GM12874 (cell line): ENCODE data around the gene ASIC3.

Source experiments
- TF ChIP-seq, protein P1 (sequence below): IDR thresholded peaks from 2 replicates; pipeline ENCODE4 v1.5.1; 2011; ENCODE audit warnings: low read depth, mild to moderate bottlenecking, control low read depth, low read length, moderate library complexity; ENCODE audit not compliant: insufficient read depth

ASIC3 gene

DNA sequence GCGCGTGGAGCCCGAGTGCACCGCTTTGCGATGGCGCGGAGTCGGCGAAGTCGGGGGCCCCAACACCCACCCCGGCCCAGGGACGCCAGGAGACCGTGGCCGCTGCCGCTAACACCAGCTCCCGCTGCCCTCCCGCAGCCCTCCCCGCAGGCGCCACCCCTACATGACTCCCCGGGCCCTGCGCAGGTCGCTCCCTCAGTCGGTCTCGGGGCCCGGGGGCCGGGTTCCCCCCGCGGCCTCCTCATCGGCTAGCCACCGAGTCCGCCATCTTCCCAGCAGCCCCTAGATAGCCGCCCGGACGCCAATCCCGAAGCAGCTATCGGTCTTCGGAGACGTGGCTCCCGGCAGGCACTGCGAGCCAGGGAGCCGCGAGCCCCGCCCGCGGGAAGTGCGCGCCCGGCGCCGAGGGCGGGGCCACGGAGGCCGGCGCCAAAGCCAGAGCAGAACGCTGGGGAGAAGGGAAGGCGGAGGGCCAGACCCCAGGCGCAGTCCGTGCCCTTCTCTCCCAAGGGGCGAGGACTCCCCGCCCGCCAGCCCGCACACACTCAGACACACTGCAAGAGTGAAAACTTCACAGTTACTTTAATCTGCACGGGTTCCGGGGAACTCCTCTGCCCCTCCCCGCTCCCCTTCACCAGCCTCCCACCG lies 32.3 kb downstream of the ASIC3 start, which contains the start of gene FASTK:
Gene FASTK, minus strand, starts transcription at position 288 of the 648 bp plus-strand sequence. Its CDS starts 43 bp downstream, at position 245.
- TF ChIP-seq, protein P1, sequence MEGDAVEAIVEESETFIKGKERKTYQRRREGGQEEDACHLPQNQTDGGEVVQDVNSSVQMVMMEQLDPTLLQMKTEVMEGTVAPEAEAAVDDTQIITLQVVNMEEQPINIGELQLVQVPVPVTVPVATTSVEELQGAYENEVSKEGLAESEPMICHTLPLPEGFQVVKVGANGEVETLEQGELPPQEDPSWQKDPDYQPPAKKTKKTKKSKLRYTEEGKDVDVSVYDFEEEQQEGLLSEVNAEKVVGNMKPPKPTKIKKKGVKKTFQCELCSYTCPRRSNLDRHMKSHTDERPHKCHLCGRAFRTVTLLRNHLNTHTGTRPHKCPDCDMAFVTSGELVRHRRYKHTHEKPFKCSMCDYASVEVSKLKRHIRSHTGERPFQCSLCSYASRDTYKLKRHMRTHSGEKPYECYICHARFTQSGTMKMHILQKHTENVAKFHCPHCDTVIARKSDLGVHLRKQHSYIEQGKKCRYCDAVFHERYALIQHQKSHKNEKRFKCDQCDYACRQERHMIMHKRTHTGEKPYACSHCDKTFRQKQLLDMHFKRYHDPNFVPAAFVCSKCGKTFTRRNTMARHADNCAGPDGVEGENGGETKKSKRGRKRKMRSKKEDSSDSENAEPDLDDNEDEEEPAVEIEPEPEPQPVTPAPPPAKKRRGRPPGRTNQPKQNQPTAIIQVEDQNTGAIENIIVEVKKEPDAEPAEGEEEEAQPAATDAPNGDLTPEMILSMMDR: no peak

DNA sequence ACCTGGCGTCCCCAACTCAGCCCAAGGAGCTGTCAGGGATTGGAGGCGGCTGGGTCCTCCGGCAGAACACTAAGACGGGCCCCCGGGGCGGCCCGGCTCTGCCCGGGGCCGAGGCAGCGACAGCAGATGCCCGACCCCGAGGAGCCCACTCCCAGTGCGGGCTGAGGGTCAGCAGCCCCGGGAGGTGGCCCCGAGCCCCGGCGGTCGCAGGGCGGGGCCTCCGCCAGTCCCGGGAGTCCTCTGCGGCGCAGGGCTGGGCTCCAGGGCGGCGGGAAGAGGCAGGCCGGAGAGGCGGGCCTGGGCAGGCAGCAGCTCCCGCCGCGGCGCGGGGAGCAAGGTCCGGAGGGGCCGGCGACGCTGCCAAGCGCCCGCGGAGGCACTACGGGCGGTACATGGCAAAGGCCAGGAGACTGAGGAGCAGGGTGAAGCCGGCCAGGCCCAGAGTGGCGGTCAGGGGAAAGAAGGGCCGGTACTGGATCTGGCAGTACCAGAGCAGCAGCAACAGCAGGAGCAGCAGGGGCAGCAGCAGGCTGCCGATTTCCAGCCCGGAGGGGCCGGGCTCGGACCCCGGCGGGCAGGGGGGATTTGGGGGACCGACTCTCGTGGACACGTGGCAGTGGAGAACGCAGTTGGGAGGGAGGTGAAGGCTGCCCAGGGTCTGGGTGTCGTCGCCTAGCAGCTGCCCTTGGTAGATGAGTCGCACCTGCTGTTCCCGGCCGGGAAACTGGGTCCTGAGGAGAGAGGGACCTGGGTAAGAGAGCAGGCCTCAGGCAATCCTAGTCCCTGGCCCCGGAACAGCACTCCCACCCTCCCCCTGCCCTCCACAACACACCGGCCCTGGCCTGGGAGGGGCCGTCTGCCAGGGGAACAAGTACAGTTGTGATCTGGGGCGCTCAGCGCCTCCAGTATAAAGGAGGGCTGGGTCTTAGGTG lies 33.1 kb downstream of the ASIC3 start:
- TF ChIP-seq, protein P1: no peak

DNA sequence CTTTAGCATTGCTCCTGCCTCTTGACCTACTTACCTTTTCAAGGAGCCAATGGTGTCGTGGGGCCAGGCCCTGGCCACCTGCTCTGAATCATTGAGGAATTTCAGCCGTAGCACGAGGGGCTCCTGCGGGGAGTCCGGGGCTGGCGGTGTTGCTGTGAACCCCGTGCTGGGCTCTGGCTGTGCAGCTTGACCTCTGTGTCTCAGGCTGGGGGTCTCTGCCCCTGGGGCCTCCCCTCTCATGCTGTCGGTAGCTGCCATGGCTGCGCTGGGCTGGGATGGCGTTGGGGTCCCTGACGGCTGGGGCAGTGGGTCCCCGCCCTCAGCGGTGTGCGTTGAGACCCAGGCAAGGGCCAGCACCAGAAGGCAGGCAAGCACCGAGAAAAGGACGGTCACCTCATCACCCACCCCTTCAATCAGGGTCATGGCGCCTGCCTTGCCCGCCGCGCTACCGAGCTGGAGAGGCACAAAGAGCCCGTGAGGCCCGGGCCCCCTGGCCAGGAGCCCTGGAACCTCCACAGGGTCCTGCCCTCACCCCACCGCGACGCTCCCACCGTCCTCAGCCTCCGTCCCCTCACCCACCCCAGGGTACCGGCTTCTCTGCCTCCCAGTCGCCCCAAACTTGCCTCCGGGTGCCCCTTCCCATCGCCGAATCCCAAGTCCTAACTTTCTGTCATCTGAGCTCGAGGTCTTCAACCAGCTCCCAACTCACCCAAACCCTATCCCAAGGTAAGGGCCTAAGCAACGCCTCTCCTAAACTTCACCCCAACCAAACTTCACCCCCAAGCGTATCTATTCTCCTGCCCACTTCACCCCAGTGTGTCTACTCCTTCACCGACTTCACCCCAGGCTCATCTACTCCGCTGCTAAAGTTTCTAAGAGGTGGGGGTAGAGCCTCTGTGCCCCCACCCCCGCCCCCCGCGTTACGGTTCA lies 34.1 kb downstream of the ASIC3 start:
- TF ChIP-seq, protein P1: no peak

DNA sequence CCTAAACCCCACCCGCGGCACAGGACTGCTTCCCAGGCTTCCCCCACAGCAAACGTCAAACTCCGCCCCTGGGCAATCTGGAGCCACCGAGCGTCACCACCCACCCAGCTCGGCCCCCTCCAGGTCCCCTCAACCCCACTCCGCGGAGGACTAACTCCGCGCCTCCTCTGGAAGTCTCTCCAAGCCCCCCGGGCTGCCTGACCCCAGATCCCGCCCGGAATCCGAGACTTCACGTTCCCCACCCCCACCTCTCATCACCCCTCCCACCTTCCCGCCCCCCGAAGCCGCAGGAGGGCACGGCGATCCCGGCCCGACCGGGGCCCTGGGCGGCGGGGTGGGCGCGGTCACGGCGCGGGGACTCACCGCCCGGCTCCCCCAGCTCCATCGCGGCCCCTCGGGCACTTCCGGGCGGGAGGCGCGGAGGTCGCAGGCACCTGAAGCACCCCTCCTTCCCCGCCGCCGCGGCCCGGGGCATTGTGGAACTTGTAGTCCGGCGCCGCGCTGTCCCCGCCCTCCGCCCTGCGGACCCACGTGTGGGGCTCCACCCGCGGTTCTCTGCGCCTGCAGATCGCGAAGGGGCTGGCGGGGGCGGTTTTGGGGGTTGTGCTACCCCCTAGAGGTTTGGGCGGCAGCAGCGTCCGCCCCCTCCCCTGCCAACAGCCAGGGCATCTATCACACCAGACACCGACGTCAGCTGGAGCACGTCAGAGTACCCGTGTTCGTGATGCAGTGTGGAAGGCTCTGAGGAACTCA lies 34.9 kb downstream of the ASIC3 start, which contains the start of gene TMUB1:
Gene TMUB1, minus strand, starts transcription at position 423 of the 753 bp plus-strand sequence. CDS start 930 bp downstream, outside the sequence.
- TF ChIP-seq, protein P1: no peak

DNA sequence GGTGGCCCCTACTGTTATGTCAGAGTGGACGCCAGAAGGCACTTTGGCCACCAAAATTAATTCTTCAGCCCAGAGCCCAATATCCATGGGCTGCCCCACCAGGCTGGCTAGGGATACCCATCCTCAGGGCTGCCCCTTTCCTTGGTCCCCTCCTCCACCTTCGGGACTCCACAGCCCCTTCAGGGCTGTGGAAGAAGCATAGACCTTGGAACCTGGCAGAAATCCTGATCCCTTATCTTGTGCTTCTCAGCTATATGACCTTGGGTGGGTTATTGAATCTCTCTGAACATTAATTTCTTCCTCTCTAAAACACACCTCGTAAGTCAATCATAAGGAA lies 35.5 kb downstream of the ASIC3 start:
- TF ChIP-seq, protein P1: no peak

DNA sequence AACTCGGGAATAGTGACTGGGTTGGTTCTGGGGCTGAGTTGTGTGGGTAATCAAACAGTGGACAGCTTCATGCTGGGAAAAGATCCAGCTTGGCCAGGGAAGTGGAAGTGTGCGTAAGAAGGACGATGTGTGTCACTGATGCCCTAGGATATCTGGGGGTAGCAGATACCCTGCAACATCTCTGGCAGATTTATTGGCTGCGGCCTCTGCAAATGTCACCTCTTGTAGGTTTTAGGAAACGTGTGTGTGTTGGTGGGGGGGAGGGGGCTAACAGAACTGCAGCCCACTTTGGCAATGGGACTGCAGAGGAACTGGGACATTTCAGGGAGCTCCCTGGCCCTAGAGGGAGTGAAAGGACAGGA lies 37.0 kb downstream of the ASIC3 start:
- TF ChIP-seq, protein P1: no peak
